Subcutaneous abdominal adipose tissue (tissue), 5 donors: ENCODE data around the gene PPFIA4.
"Not testable (repeated sequence)": the region's sequence is repeated elsewhere in the genome, so short reads cannot be mapped to it uniquely, and the experiment has no call there.

Experiments
- H3K27ac ChIP-seq: one replicate; pipeline ENCODE4 v1.7.0; 2013; ENCODE audit warnings: low read depth, mild to moderate bottlenecking, inconsistent platforms, low read length, moderate library complexity
- H3K27me3 ChIP-seq, 5 donors: one replicate each; pipeline ENCODE4 v1.7.0; 2013; ENCODE audit warnings: low read length in 5 of 5, inconsistent platforms in 1 of 5; ENCODE audit not compliant: control insufficient read depth in 5 of 5, insufficient read depth in 4 of 5
- H3K36me3 ChIP-seq, 5 donors: one replicate each; pipeline ENCODE4 v1.7.0; 2013; ENCODE audit warnings: low read length in 5 of 5; ENCODE audit not compliant: control insufficient read depth in 5 of 5, insufficient read depth in 5 of 5
- H3K4me1 ChIP-seq, 5 donors: one replicate each; pipeline ENCODE4 v1.7.0; 2013; ENCODE audit warnings: low read length in 5 of 5, mild to moderate bottlenecking in 3 of 5, moderate library complexity in 1 of 5; ENCODE audit not compliant: control insufficient read depth in 5 of 5, insufficient read depth in 5 of 5
- H3K4me3 ChIP-seq, 5 donors: one replicate each; pipeline ENCODE4 v1.7.0; 2013; ENCODE audit warnings: low read length in 5 of 5, low read depth in 1 of 5
- H3K9ac ChIP-seq, 5 donors: one replicate each; pipeline ENCODE4 v1.7.0; 2013; ENCODE audit warnings: low read length in 5 of 5, mild to moderate bottlenecking in 4 of 5, moderate library complexity in 3 of 5
- H3K9me3 ChIP-seq, 5 donors: one replicate each; pipeline ENCODE4 v1.7.0; 2013; ENCODE audit warnings: low read length in 5 of 5; ENCODE audit not compliant: control insufficient read depth in 5 of 5
- donor health status: healthy.
- donor health status: healthy.
- donor health status: healthy.
- donor health status: healthy.
- donor health status: healthy.

PPFIA4 gene

DNA sequence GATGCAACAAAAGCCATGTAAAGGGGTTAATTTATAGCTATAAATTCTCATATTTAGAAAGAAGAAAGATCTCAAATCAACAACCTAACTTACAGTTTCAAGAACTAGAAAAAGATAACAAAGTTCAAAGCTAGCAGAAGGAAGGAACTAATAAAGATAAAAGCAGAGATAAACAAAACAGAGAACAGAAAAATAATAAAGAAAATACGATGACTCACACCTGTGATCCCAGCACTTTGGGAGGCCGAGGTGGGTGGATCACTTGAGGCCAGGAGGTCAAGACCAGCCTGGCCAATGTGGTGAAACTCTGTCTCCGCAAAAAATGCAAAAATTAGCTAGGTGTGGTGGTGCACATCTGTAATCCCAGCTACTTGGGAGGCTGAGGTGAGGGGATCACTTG, 31.5 kb upstream of the PPFIA4 start:
- Histone ChIP-seq H3K9me3 (no peaks in the 10 kb centered on the region), H3K9ac (no peak overlapping the region), H3K27me3 (peaks cover 0 to 8% (median 2%) of the 10 kb centered on the region in 5 donors), H3K4me1 (peaks cover 0 to 4% (median 3%) of the 10 kb centered on the region in 5 donors), H3K4me3 (no peak overlapping the region), H3K27ac (no peak overlapping the region), H3K36me3 (no peaks in the 10 kb centered on the region)

DNA sequence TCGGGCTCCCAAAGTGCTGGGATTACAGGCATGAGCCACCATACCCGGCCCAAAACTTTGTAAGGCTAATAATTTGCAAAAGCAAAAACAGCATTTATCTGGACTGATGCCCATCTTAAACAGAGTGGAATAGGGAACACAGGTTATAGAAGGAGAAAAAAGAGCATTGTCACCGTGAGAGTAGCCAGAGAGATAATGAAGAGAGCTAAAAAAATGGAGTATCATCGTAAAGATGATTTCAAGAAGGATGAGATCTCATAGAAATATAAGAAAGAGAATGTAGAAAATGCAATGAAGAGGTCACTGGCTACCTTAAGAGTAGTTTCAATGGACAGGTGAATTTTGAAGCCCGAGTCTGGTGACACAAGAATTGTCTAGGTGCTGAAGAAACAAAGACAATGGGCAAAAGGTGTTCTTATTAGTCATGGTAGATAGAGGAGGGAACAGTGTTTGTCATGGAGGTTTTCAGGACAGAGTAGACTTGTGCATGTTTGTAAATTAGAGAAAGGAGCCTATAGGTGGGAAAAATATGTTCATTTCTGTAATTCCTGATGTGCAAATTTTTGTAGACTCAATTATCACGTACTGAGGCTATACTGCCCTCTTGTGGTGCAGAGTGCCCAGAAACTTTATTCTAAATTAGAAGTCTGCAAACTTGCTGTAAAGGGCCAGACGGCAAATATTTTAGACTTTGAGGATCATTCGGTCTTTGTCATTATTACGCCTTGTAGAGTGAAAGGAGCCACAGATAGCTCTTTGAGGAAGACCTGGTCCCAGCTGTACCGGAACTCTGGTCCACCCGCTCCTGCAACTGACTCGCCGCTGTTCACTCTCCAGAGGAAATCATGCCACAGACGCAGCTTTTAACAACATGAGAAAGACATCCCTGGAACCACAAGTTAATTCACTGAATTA, 27.2 kb upstream of the PPFIA4 start:
- H3K9ac ChIP-seq: peak overlapping the region in 2 of 5 donors; percentile 14 to 39
- H3K4me1 ChIP-seq: peaks cover 0 to 4% (median 3%) of the 10 kb centered on the region in 5 donors
- H3K4me3 ChIP-seq: peak overlapping the region in 3 of 5 donors; percentile 12 to 34 (median 13)

DNA sequence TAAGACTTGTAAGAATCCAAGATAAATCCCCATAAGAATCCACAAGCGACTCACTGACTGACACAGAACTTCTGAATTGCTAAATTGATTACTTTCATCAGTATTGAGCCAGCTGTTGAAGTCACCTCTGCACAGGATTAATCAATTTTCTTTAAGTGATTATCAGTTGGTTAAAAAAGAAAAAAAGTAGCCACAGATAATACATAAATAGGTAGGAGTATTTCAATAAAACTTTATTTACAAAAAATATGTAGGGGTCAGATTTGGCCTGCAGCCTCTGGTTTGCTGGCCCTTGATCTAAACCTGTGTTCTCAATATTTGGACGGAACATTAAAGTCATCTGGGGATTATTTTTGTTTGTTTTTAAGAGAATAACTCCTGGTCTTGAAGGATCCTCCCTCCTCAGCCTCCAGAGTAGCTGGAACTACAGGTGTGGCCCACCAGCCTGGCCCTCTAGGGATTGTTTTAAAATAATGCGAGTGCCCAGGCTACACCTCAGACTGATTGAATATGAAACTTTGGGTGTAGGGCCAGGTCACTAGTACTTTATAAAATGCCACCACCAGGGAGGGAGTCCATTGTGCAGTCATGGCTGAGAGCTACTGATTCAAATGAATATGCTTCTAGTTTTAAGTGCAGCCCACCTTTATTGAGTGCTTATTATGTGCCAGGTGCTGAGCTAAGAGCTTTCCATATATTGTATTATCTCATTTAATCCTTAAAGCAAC, 25.9 kb upstream of the PPFIA4 start:
- H3K4me3 ChIP-seq: no peak overlapping the region
- H3K9ac ChIP-seq: no peak overlapping the region
- no peak overlapping the region for H3K27ac ChIP-seq
- peaks cover 0 to 4% (median 3%) of the 10 kb centered on the region in 5 donors for H3K4me1 ChIP-seq
- no peaks in the 10 kb centered on the region for H3K9me3 ChIP-seq
- no peaks in the 10 kb centered on the region for H3K36me3 ChIP-seq
- H3K27me3 ChIP-seq: peaks cover 0 to 2% (median 0%) of the 10 kb centered on the region in 5 donors

More for the DNA sequence above, 27.2 kb upstream of the PPFIA4 start:
- peaks cover 0 to 2% (median 0%) of the 10 kb centered on the region in 5 donors for H3K27me3 ChIP-seq
- no peaks in the 10 kb centered on the region for H3K36me3 ChIP-seq
- no peak overlapping the region for H3K27ac ChIP-seq
- H3K9me3 ChIP-seq: no peaks in the 10 kb centered on the region

DNA sequence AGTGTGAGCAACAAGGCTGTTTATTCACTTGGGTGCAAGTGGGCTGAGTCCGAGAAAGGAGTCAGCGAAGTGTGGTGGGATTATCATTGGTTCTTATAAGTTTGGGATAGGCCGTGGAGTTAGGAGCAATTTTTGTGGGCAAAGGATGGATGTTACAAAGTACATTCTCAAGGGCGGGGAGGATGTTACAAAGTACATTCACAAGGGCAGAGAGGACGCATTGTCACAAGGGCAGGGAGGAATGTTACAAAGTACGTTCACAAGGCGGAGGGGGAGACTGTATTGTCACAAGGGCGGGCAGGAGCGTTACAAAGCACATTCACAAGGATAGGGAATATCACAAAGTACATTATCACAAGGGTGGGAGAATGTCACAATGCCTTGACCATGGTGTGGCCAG, 24.3 kb upstream of the PPFIA4 start:
- Histone ChIP-seq H3K36me3 (no peaks in the 10 kb centered on the region), H3K4me3 (no peak overlapping the region), H3K9ac (no peak overlapping the region), H3K4me1 (peaks cover 0 to 12% (median 8%) of the 10 kb centered on the region in 5 donors), H3K27me3 (no peaks in the 10 kb centered on the region), H3K27ac (no peak overlapping the region), H3K9me3 (no peaks in the 10 kb centered on the region)

DNA sequence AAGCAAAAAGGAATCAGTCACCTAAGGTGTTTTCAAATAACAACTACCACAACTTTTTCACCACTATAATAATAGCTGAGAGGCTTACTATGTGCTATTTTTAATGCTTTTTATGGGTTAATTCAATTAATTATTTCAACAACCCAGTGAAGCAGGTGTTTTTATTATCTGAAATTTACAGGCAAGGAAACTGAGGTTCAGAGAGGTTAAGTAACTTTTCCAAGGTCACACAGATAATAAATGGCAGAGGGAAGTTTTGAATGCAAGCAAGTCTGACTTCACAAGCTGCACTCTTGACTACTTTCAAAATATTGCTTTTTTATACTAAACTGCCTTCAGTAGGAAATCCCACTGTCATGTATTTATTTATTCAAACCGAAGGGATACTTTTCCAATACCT, 23.3 kb upstream of the PPFIA4 start:
- Histone ChIP-seq H3K4me3 (no peak overlapping the region), H3K27ac (no peak overlapping the region)

DNA sequence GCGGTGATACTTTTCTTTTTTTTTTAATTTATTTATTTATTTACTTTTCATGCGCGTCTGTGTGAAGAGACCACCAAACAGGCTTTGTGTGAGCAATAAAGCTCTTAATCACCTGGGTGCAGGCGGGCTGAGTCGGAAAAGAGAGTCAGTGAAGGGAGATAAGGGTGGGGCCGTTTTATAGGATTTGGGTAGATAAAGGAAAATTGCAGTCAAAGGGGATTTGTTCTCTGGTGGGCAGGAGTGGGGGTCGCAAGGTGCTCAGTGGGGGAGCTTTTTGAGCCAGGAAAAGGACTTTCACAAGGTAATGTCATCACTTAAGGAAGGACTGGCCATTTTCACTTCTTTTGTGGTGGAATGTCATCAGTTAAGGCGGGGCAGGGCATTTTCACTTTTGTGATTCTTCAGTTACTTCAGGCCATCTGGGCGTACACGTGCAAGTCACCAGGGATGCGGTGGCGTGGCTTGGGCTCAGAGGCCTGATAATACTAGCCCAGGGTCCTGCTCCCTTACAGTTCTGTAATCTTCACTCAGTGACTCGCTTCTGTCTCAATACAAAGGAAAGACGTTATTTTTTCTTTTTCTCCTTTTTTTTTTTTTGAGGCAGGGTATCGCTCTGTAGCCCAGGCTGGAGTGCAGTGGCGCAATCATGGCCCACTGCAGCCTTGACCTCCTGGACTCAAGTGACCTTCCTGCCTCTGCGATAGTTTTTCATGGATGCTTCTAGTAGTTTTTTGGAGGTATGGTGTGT, 20.7 kb upstream of the PPFIA4 start:
- H3K9ac ChIP-seq, H3K27ac ChIP-seq: not testable (repeated sequence)
- H3K4me1 ChIP-seq: peaks cover 2 to 22% (median 19%) of the 10 kb centered on the region in 5 donors

More for the DNA sequence above, 23.3 kb upstream of the PPFIA4 start:
- H3K36me3 ChIP-seq: no peaks in the 10 kb centered on the region
- H3K27me3 ChIP-seq: no peaks in the 10 kb centered on the region
- H3K9ac ChIP-seq: no peak overlapping the region
- H3K9me3 ChIP-seq: no peaks in the 10 kb centered on the region
- peaks cover 0 to 15% (median 12%) of the 10 kb centered on the region in 5 donors for H3K4me1 ChIP-seq

DNA sequence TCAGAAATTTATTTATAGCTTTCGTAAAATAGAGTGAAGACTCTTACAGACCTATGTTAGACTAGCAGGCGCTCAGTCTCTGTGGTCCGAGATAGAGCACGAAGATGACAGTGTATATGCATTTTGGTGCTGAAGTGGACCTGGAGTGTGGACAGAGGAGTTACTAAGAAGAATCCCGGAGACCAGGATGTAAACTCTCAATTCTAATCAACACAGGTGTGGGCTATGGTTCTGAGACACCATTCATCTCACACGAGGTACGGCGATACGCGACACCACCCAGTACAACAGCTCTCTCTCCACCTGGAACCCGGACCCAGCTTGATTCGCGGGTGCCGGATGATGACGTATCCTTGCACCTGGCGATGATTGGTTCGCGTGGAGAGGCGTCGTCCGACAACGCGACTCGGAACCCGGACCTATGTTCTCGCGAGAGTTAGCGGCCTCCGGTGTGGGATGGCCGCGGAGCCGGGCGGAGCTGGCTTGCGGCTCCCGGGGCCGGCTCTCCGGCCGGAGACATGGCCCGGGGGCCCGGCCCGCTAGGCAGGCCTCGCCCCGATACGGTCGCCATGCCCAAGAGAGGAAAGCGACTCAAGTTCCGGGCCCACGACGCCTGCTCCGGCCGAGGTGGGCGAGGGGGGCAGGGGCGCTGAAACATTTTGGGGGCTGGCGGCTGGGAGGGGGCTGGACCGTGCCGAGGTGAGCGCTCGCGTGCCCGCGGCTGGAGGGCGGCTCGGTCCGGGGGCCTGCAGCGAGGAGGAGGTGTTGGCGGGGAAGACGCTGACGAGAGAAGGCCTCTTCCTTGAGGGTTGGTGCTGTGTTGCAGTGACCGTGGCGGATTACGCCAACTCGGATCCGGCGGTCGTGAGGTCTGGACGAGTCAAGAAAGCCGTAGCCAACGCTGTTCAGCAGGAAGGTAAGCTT, 19.1 kb upstream of the PPFIA4 start, which contains the start of gene TMEM183A:
Gene TMEM183A (plus strand): TSS at position 427 of the 924 bp plus-strand sequence. CDS start 92 bp downstream, at position 519.
- H3K27me3 ChIP-seq: no peaks in the 10 kb centered on the region
- no peaks in the 10 kb centered on the region for H3K9me3 ChIP-seq
- peaks cover 2 to 22% (median 19%) of the 10 kb centered on the region in 5 donors for H3K4me1 ChIP-seq
- peak within 1 kb of the TSS; percentile 93 for H3K27ac ChIP-seq
- H3K36me3 ChIP-seq: peaks cover 9 to 26% (median 12%) of the 10 kb centered on the region in 5 donors
- H3K4me3 ChIP-seq: peak within 1 kb of the TSS; percentile 80 to 99 (median 97)
- peak within 1 kb of the TSS; percentile 87 to 98 (median 96) for H3K9ac ChIP-seq

More for the DNA sequence above, 20.7 kb upstream of the PPFIA4 start:
- H3K27me3 ChIP-seq, H3K9me3 ChIP-seq: not testable (repeated sequence)
- peak overlapping the region in 4 of 5 donors; percentile 71 to 99 (median 92) for H3K4me3 ChIP-seq
- H3K36me3 ChIP-seq: peaks cover 3 to 17% (median 7%) of the 10 kb centered on the region in 5 donors

DNA sequence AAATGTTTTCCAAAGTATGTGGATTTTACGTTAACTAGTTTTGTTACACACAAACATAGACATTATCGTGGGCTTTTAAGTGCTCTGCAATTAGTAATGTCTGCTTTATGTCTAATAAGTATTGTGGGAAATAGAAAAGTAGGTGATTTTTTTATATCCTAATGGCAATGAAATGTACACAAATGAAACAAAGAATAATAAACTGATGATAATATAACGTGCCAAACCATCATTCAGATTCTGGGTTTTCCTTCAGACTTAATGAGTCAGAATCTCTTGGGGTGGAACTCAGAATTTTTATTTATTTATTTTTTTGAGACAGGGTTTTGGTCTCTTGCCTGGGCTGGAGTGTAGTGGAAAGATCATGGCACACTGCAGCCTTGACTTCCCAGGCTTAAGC, 17.1 kb upstream of the PPFIA4 start:
- Histone ChIP-seq H3K27me3 (no peaks in the 10 kb centered on the region), H3K9ac (peak overlapping the region in 3 of 5 donors; percentile 13 to 30 (median 27)), H3K4me3 (no peak overlapping the region), H3K36me3 (peaks cover 13 to 41% (median 25%) of the 10 kb centered on the region in 5 donors), H3K4me1 (peaks cover 2 to 22% (median 19%) of the 10 kb centered on the region in 5 donors), H3K9me3 (no peaks in the 10 kb centered on the region), H3K27ac (no peak overlapping the region)

DNA sequence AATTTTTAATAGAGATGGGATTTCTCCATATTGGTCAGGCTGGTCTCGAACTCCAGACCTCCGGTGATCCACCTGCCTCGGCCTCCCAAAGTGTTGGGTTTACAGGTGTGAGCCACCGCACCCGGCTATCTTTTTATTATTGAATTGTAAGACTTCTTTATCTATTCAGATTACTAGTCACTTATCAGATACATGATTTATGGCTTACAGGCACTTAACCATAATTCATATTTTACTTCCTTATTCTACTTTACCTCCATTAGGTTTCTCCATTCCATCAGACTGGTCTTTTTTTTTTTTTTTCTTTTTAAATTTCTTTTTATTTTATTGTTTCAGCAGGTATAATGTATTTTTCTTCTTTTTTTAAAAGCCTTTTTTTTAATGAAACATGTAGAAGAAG, 14.7 kb upstream of the PPFIA4 start:
- Histone ChIP-seq H3K4me1 (peaks cover 2 to 15% (median 14%) of the 10 kb centered on the region in 5 donors), H3K4me3 (no peak overlapping the region), H3K9ac (no peak overlapping the region), H3K27me3 (no peaks in the 10 kb centered on the region), H3K36me3 (peaks cover 29 to 65% (median 49%) of the 10 kb centered on the region in 5 donors), H3K9me3 (no peaks in the 10 kb centered on the region), H3K27ac (no peak overlapping the region)
